ENCODE data around the gene FAM13A.

DNA sequence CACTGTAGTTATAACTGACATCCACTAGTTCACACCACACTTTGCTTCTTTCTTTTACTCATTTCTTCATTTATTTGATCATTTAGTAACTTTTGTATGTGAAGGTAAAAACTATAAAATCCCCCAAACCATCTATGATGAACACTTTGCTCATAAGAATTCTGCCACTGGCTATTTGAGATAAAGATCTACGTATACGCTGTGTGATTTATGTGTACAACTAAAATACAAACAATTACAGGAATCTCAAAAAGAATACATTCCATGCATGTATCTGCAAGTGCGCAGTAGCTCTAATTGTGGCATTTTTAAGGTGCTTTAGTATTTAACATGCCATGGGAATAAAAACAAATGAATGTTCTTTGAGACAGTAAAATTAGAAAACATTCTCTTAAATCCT is 202.5 kb downstream of the FAM13A start:
- TF ChIP-seq, protein P1, sequence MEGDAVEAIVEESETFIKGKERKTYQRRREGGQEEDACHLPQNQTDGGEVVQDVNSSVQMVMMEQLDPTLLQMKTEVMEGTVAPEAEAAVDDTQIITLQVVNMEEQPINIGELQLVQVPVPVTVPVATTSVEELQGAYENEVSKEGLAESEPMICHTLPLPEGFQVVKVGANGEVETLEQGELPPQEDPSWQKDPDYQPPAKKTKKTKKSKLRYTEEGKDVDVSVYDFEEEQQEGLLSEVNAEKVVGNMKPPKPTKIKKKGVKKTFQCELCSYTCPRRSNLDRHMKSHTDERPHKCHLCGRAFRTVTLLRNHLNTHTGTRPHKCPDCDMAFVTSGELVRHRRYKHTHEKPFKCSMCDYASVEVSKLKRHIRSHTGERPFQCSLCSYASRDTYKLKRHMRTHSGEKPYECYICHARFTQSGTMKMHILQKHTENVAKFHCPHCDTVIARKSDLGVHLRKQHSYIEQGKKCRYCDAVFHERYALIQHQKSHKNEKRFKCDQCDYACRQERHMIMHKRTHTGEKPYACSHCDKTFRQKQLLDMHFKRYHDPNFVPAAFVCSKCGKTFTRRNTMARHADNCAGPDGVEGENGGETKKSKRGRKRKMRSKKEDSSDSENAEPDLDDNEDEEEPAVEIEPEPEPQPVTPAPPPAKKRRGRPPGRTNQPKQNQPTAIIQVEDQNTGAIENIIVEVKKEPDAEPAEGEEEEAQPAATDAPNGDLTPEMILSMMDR (IDR thresholded peaks at IDR 0.05) = no peak
- no peak for TF ChIP-seq POLR2A (IDR thresholded peaks at IDR 0.05)

All from heart left ventricle (tissue), 13 donors.